Right lobe of liver (tissue), 6 donors: ENCODE results near the gene ELOVL6. TPM values are rescaled to one million over a fixed set of nuclear protein-coding genes. Genes with fewer than 3 reads are reported as not detected.

Source experiments
- ATAC-seq, 4 donors: fragments of 200-7000 bp; cut with Tn5 transposase; one replicate each; pipeline ENCODE4 v1.9.1; 2020; ENCODE audit warnings: mild to moderate bottlenecking in 4 of 4, moderate library complexity in 4 of 4
- DNase-seq, 3 donors: peaks; one replicate each; pipeline ENCODE4 v3.0.0-alpha.2; 2020
- H3K27ac ChIP-seq, 3 donors: fragments of 200-600 bp; one replicate each; pipeline ENCODE4 v1.8.0; 2022
- H3K27me3 ChIP-seq, 2 donors: fragments of 200-600 bp; one replicate each; pipeline ENCODE4 v1.8.0; 2022
- H3K36me3 ChIP-seq, 4 donors: fragments of 200-600 bp; sonication (generic) in 1 of 4; one replicate each; pipeline versions ENCODE4 v1.5.1 to v1.8.0; 2017 to 2022; ENCODE audit warnings: control low read depth in 1 of 4
- H3K4me1 ChIP-seq, 4 donors: fragments of 200-600 bp; sonication (generic) in 1 of 4; one replicate each; pipeline versions ENCODE4 v1.5.1 to v1.8.0; 2017 to 2022; ENCODE audit warnings: control low read depth in 1 of 4
- H3K4me3 ChIP-seq, 3 donors: fragments of 200-600 bp; one replicate each; pipeline ENCODE4 v1.8.0; 2022
- H3K9me3 ChIP-seq, 4 donors: fragments of 200-600 bp; sonication (generic) in 1 of 4; one replicate each; pipeline versions ENCODE4 v1.5.1 to v1.8.0; 2017 to 2022; ENCODE audit warnings: control low read depth in 1 of 4
- POLR2A ChIP-seq: fragments of 450-650 bp; IDR thresholded peaks from one replicate; pipeline ENCODE4 v1.6.1; 2017; ENCODE audit warnings: antibody characterized with exemption, mild to moderate bottlenecking
- WGBS: methylation state at CpG from one replicate; pipeline ENCODE4 v1.1.6; 2018; ENCODE audit warnings: low coverage, low lambda C conversion rate; ENCODE audit not compliant: insufficient coverage; ENCODE audit errors: missing lambda C conversion rate; 5-methylcytosine and 5-hydroxymethylcytosine counted together
- intact Hi-C, 2 donors: fragments of 100-400 bp; cut with DNase I; formaldehyde crosslinking; loops; one replicate each; pipeline versions ENCODE4 v1.11.2 to v1.14.1; 2022
- total RNA-seq, 6 experiments: library from RNA; depleted of rRNA in 2 of 6; stranded (reverse); fragments of >200 nt in 2 of 6; fragmentation: NEBNext Ultra II Directional in 3 of 6; extraction: Animal tissue kit (Norgen Biotek cat#: 25700) in 3 of 6; gene quantifications; one replicate each; pipeline versions ENCODE4 v1.1.0 to v1.2.4, GENCODE V29; 2016 to 2023
- TF ChIP-seq, protein P1 (sequence below), 4 donors: fragments of 200-600 bp in 3 of 4; fragments of 450-650 bp in 1 of 4; IDR thresholded peaks; one replicate each; pipeline versions ENCODE4 v1.5.1 to v1.8.0; 2016 to 2022; ENCODE audit warnings: antibody characterized with exemption in 4 of 4, mild to moderate bottlenecking in 2 of 4
- donor health status: DM: no; HTN: yes; CAD: no.
- donor health status: DM: no; HTN: no; CAD: no.
- donor health status: DM: no; HTN: no; CAD: no.
- donor health status: DM: no; HTN: yes; CAD: no.
- donor health status: DM: no; HTN: yes; CAD: no.

The ELOVL6 gene
- total RNA-seq, 6 experiments from 2014 or later: 21.5 to 94.8 (median 31.2) TPM

DNA sequence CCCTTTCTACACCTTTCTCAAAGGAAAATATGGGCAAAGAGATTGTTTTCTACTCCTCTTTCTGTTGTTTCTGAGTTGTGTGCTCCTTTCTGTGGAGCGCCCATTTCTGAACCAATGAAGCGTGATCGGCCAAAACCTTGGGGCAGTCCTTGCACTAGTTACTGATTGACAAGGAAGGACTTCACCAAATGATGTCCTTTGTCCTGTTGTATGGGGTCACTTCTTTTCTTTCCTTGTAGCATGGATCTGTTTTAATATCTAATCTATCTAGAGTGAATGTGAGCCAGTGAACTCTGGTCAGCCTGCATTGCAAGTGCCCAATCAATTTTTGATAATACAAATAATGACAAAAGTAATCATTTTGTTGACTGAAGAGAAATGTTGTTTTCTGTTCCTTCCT is 191.2 kb downstream of the ELOVL6 start:
- peak in 2 of 3 donors; percentile 21 to 65 for DNase-seq
- TF ChIP-seq POLR2A: no peak
- TF ChIP-seq, protein P1, sequence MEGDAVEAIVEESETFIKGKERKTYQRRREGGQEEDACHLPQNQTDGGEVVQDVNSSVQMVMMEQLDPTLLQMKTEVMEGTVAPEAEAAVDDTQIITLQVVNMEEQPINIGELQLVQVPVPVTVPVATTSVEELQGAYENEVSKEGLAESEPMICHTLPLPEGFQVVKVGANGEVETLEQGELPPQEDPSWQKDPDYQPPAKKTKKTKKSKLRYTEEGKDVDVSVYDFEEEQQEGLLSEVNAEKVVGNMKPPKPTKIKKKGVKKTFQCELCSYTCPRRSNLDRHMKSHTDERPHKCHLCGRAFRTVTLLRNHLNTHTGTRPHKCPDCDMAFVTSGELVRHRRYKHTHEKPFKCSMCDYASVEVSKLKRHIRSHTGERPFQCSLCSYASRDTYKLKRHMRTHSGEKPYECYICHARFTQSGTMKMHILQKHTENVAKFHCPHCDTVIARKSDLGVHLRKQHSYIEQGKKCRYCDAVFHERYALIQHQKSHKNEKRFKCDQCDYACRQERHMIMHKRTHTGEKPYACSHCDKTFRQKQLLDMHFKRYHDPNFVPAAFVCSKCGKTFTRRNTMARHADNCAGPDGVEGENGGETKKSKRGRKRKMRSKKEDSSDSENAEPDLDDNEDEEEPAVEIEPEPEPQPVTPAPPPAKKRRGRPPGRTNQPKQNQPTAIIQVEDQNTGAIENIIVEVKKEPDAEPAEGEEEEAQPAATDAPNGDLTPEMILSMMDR (IDR thresholded peaks at IDR 0.05): no peak
- no peaks in the 10 kb centered on the region for H3K9me3 ChIP-seq
- H3K27ac ChIP-seq: peak overlapping the region in 2 of 3 donors; percentile 18 to 72
- no peaks in the 10 kb centered on the region for H3K27me3 ChIP-seq
- H3K4me1 ChIP-seq: peaks cover 0 to 46% (median 18%) of the 10 kb centered on the region in 4 donors
- 26% methylated on average over 3 of the region's 3 CpGs for WGBS
- H3K36me3 ChIP-seq: no peaks in the 10 kb centered on the region
- intact Hi-C loops: loop anchor here in 1 of 2 donors (10.0 kb wide), 1 partner anchor 308 kb away; no protein-coding TSS in a partner anchor
- peak overlapping the region in 1 of 3 donors; percentile 6 for H3K4me3 ChIP-seq
- peak; percentile 75 to 92 (median 80) for ATAC-seq

DNA sequence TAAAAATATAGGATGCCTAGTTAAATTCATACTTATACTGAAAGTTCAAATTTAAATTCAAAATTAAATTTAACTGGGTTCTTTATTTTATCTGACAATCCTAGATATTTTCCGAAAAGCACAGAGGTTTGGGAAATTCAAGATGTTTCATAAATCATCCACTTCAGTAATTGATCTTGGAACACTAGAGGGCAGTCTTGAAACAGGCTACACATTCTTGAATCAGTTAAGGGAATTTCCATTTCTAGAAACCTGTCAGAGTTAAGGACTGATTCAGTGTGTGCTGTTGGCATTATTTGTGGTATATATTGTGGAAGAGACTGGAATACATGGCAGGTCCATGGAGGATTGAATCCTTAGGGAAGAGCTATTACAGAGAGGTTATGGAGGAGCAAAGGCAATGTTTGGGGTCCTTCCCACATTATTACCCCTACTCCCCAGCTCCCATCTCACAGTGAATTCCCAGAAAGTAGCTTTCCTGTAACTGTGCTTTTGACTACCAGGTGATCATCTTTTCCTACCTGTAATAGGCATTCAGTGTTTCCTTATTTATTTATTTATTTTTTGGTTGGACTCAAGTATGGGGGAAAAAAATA is 192.9 kb downstream of the ELOVL6 start:
- H3K4me3 ChIP-seq: no peak overlapping the region
- TF ChIP-seq, protein P1 (IDR thresholded peaks at IDR 0.05): peak; percentile 70 to 78 (median 76)
- no peak for TF ChIP-seq POLR2A
- intact Hi-C loops: loop anchor here in 1 of 2 donors (10.0 kb wide), 1 partner anchor 309 kb away; no protein-coding TSS in a partner anchor
- H3K27ac ChIP-seq: peak overlapping the region in 2 of 3 donors; percentile 18 to 72
- no peaks in the 10 kb centered on the region for H3K27me3 ChIP-seq
- DNase-seq (no peak), ATAC-seq (peak; percentile 54 to 79 (median 66))
- 4% methylated on average over 1 of the region's 1 CpG for WGBS
- peaks cover 0 to 46% (median 18%) of the 10 kb centered on the region in 4 donors for H3K4me1 ChIP-seq
- no peaks in the 10 kb centered on the region for H3K9me3 ChIP-seq
- no peaks in the 10 kb centered on the region for H3K36me3 ChIP-seq

DNA sequence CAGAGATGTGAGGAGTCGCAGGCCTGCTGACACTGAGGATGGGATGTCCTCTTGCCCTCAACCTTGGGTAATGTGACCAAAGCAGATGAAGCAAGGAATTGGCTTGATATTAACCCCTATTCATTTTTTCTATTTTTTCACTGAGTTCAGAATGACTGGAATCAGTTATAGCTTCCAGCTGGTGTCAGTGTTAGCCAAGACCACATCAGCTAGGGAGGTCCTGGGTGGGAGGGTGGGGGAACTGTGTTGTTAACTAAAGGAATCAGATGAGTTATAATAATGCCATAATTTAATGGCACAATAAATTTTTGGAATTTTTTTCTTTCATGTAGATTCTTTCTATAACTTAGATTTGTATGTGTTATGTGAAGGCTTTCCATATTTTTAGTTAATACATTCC is 193.9 kb downstream of the ELOVL6 start:
- H3K27ac ChIP-seq: no peak overlapping the region
- no peak overlapping the region for H3K4me3 ChIP-seq
- no peak for ATAC-seq
- TF ChIP-seq, protein P1 (IDR thresholded peaks at IDR 0.05): no peak
- H3K9me3 ChIP-seq: no peaks in the 10 kb centered on the region
- peaks cover 0 to 39% (median 16%) of the 10 kb centered on the region in 4 donors for H3K4me1 ChIP-seq
- no peaks in the 10 kb centered on the region for H3K27me3 ChIP-seq
- intact Hi-C loops: loop anchor here in 1 of 2 donors (10.0 kb wide), 1 partner anchor 310 kb away; no protein-coding TSS in a partner anchor
- no peak for DNase-seq
- 83% methylated on average over 1 of the region's 1 CpG for WGBS
- H3K36me3 ChIP-seq: no peaks in the 10 kb centered on the region

DNA sequence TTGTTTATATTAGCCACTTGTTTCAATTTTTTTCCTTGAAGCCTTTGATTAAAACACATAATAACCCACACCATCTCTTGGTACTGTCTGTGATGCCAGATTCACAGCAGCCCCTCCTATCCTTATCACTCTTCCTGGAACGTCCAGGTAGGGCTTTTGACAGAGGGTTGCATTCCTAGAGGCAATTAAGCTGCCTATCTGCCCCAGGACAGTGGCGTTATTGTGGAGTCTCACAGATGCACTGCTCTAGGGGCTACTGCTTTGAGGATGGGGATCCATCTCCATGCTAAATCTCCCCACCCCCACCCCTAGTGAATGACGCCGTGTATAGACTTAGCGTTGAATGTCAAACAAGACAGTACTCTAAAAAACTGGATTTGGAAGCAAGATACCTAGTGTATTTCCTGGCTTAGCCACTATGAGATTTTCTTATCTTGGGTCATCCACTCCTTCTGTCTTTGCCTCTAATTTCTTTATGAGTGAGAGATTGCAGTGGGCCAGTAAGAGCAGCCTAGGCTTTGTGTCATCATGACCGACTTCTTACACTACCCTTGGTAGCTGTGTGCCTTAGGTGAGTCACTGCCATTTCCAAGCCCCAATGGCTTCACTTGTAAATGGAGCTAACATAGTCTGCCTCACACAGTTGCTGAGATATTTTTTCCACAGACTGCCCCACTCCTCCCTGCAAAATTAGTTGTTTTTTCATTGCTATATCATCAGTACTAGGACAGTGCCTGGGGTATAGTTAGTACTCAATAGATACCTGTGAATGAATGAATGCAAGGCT is 194.8 kb downstream of the ELOVL6 start:
- Histone ChIP-seq H3K9me3 (no peaks in the 10 kb centered on the region), H3K27ac (no peak overlapping the region), H3K4me1 (peaks cover 0 to 30% (median 11%) of the 10 kb centered on the region in 4 donors), H3K4me3 (no peak overlapping the region), H3K27me3 (no peaks in the 10 kb centered on the region), H3K36me3 (no peaks in the 10 kb centered on the region)
- TF ChIP-seq, protein P1 (IDR thresholded peaks at IDR 0.05): no peak
- no peak for TF ChIP-seq POLR2A
- intact Hi-C loops: loop anchor here in 1 of 2 donors (10.0 kb wide), 1 partner anchor 311 kb away; no protein-coding TSS in a partner anchor
- WGBS: 56% methylated on average over 6 of the region's 6 CpGs
- DNase-seq (no peak), ATAC-seq (no peak)
